ENCODE data around the gene PRR15L. TPM values are rescaled to one million over a fixed set of nuclear protein-coding genes. Genes with fewer than 3 reads are reported as not detected.

The PRR15L gene
- total RNA-seq, 4 donors from 2014 or later: 0.49 TPM; not detected in 3

- no peak for TF ChIP-seq CTCF (IDR thresholded peaks at IDR 0.05; ENCODE audit: low read depth)
These were observed 18.1 kb upstream of the PRR15L start for GRCh38 chr17:47975823-47976205.

GRCh38 chr17:47975189-47975822 lies 17.6 kb upstream of the PRR15L start:
- no peak for TF ChIP-seq CTCF (IDR thresholded peaks at IDR 0.05; ENCODE audit: low read depth)

GRCh38 chr17:47973541-47973940 lies 15.9 kb upstream of the PRR15L start:
- TF ChIP-seq CTCF (IDR thresholded peaks at IDR 0.05; ENCODE audit: low read depth): no peak

GRCh38 chr17:47970725-47971499 lies 13.2 kb upstream of the PRR15L start, which contains the start of gene CDK5RAP3:
Gene CDK5RAP3, plus strand, starts transcription at chr17:47971113. Its CDS starts 34 bp downstream, at chr17:47971147.
- TF ChIP-seq CTCF (IDR thresholded peaks at IDR 0.05; ENCODE audit: low read depth): no peak

- TF ChIP-seq CTCF (IDR thresholded peaks at IDR 0.05; ENCODE audit: low read depth): no peak
These were observed 12.4 kb upstream of the PRR15L start for GRCh38 chr17:47969930-47970724.

- TF ChIP-seq CTCF (IDR thresholded peaks at IDR 0.05; ENCODE audit: low read depth): no peak
These were observed 11.2 kb upstream of the PRR15L start for GRCh38 chr17:47968836-47969235.

Measured in subcutaneous adipose tissue (tissue), 4 donors.